ENCODE measurements around the gene CAV3. TPM values are rescaled to one million over a fixed set of nuclear protein-coding genes. Genes with fewer than 3 reads are reported as not detected.
"Not testable (repeated sequence)": the region's sequence is repeated elsewhere in the genome, so short reads cannot be mapped to it uniquely, and the experiment has no call there.

Gene CAV3
- total RNA-seq, 1 donor: not detected

- DNase-seq (ENCODE audit: low read depth): peak; percentile 39
- TF ChIP-seq CTCF (IDR thresholded peaks at IDR 0.05; ENCODE audit: insufficient read depth, low read length): no peak
- H3K4me3 ChIP-seq (ENCODE audit: low read depth, low read length): no peak overlapping the region
Observed at GRCh38 chr3:8712045-8712907, 21.3 kb upstream of the CAV3 start.

- DNase-seq (ENCODE audit: low read depth): no peak
- no peak overlapping the region for H3K4me3 ChIP-seq (ENCODE audit: low read depth, low read length)
- no peak for TF ChIP-seq CTCF (IDR thresholded peaks at IDR 0.05; ENCODE audit: insufficient read depth, low read length)
Observed at GRCh38 chr3:8712908-8713255, 20.7 kb upstream of the CAV3 start.

GRCh38 chr3:8713901-8714759 lies 19.5 kb upstream of the CAV3 start:
- DNase-seq (ENCODE audit: low read depth): no peak
- no peak overlapping the region for H3K4me3 ChIP-seq (ENCODE audit: low read depth, low read length)
- peak; percentile 43 for TF ChIP-seq CTCF (IDR thresholded peaks at IDR 0.05; ENCODE audit: insufficient read depth, low read length)

- not testable (repeated sequence) for H3K4me3 ChIP-seq (ENCODE audit: low read depth, low read length); DNase-seq (ENCODE audit: low read depth)
Observed at GRCh38 chr3:8715757-8716156, 17.8 kb upstream of the CAV3 start.

GRCh38 chr3:8722808-8723207 lies 10.8 kb upstream of the CAV3 start:
- DNase-seq (ENCODE audit: low read depth): no peak
- H3K4me3 ChIP-seq (ENCODE audit: low read depth, low read length): no peak overlapping the region
- no peak for TF ChIP-seq CTCF (IDR thresholded peaks at IDR 0.05; ENCODE audit: insufficient read depth, low read length)

- no peak overlapping the region for H3K4me3 ChIP-seq (ENCODE audit: low read depth, low read length)
- TF ChIP-seq CTCF (IDR thresholded peaks at IDR 0.05; ENCODE audit: insufficient read depth, low read length): no peak
- DNase-seq (ENCODE audit: low read depth): no peak
Observed at GRCh38 chr3:8723612-8724011, 10.0 kb upstream of the CAV3 start.

- no peak for DNase-seq (ENCODE audit: low read depth)
- no peak overlapping the region for H3K4me3 ChIP-seq (ENCODE audit: low read depth, low read length)
- no peak for TF ChIP-seq CTCF (IDR thresholded peaks at IDR 0.05; ENCODE audit: insufficient read depth, low read length)
Observed at GRCh38 chr3:8724108-8724752, 9.4 kb upstream of the CAV3 start.
